ENCODE data around the gene SLC34A1. TPM values are rescaled to one million over a fixed set of nuclear protein-coding genes. Genes with fewer than 3 reads are reported as not detected.
"Not testable (repeated sequence)": the region's sequence is repeated elsewhere in the genome, so short reads cannot be mapped to it uniquely, and the experiment has no call there.

Gene SLC34A1
- total and polyA plus RNA-seq, 2 donors from 2014 or later: 0.91 to 211 TPM

DNA sequence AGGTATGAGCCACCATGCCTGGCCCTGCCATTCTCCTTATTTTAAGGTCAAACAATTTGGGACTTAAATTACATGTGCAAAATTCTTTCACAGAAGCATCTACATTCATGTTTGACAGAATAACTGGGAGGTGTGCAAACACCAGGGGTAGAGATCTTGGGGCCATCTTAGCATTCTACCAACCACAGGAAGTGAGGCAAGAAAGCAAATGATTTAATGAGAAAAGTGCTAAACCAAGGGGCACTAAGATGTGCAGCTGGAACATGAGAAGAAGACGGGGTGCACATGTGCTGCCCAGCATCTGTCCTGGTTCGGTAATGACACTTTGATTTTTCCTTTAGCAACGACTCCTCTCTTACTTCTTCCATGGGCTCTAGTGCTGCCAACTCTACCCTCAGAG is 26.3 kb downstream of the SLC34A1 start:
- TF ChIP-seq, protein P1, sequence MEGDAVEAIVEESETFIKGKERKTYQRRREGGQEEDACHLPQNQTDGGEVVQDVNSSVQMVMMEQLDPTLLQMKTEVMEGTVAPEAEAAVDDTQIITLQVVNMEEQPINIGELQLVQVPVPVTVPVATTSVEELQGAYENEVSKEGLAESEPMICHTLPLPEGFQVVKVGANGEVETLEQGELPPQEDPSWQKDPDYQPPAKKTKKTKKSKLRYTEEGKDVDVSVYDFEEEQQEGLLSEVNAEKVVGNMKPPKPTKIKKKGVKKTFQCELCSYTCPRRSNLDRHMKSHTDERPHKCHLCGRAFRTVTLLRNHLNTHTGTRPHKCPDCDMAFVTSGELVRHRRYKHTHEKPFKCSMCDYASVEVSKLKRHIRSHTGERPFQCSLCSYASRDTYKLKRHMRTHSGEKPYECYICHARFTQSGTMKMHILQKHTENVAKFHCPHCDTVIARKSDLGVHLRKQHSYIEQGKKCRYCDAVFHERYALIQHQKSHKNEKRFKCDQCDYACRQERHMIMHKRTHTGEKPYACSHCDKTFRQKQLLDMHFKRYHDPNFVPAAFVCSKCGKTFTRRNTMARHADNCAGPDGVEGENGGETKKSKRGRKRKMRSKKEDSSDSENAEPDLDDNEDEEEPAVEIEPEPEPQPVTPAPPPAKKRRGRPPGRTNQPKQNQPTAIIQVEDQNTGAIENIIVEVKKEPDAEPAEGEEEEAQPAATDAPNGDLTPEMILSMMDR (IDR thresholded peaks at IDR 0.05; ENCODE audit: borderline replicate concordance, extremely low read depth, insufficient read depth): no peak
- no peak for FAIRE-seq
- intact Hi-C loops (cut with DNase I): no loop called here
- Histone ChIP-seq H3K27me3 (ENCODE audit: control insufficient read depth, insufficient read depth, low read length) (no peaks in the 10 kb centered on the region), H3K4me3 (ENCODE audit: low read length in 3 of 3) (no peak overlapping the region), H3K4me1 (ENCODE audit: control insufficient read depth in 2 of 3, insufficient read depth in 2 of 3, low read depth in 1 of 3, low read length in 3 of 3) (no peaks in the 10 kb centered on the region), H3K9me3 (ENCODE audit: control insufficient read depth in 2 of 3, insufficient read depth in 1 of 3, low read length in 3 of 3) (no peaks in the 10 kb centered on the region), H3K36me3 (ENCODE audit: control insufficient read depth in 2 of 3, insufficient read depth in 3 of 3, low read length in 3 of 3) (no peaks in the 10 kb centered on the region), H3K27ac (ENCODE audit: low read depth in 2 of 2, low read length in 2 of 2) (no peak overlapping the region), H3K9ac (ENCODE audit: low read length in 3 of 3) (no peak overlapping the region)
- DNase-seq: no peak

DNA sequence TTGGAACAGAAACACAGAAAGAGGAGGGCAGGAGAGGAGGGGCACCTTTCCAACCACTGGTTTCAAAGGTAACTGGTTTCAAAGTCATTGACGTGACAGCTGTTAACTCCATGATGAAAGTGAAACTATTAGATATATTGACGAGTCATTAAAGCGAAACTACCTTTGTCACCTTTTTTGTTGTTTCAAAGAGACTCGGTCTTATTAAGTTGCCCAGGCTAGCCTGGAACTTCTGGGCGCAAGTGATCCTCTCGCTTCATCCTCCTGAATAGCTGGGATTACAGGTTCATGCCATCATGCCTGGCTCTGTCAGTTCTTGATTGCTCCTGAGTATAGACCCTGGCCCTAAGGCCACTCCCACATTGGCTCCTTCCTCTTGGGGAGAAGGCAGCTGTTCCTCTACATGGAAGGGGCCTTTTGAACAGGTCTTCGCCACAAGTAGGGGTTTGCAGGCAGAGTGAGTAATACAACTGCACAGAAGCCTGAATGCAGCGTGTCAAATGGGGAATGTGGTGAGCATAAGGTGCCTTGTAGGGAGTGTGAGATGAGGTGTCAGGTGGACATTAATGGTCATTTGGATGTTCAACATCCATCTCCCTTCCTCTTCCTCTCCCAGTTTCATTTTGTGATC is 28.5 kb downstream of the SLC34A1 start:
- Histone ChIP-seq H3K9me3 (ENCODE audit: control insufficient read depth in 2 of 3, insufficient read depth in 1 of 3, low read length in 3 of 3) (no peaks in the 10 kb centered on the region), H3K4me3 (ENCODE audit: low read length in 3 of 3) (no peak overlapping the region), H3K4me1 (ENCODE audit: control insufficient read depth in 2 of 3, insufficient read depth in 2 of 3, low read depth in 1 of 3, low read length in 3 of 3) (peaks cover 0 to 4% (median 0%) of the 10 kb centered on the region in 3 donors), H3K27me3 (ENCODE audit: control insufficient read depth, insufficient read depth, low read length) (no peaks in the 10 kb centered on the region), H3K27ac (ENCODE audit: low read depth in 2 of 2, low read length in 2 of 2) (no peak overlapping the region), H3K36me3 (ENCODE audit: control insufficient read depth in 2 of 3, insufficient read depth in 3 of 3, low read length in 3 of 3) (no peaks in the 10 kb centered on the region), H3K9ac (ENCODE audit: low read length in 3 of 3) (no peak overlapping the region)
- DNase-seq (no peak), FAIRE-seq (no peak)
- intact Hi-C loops (cut with DNase I): no loop called here
- TF ChIP-seq, protein P1 (IDR thresholded peaks at IDR 0.05; ENCODE audit: borderline replicate concordance, extremely low read depth, insufficient read depth): no peak

DNA sequence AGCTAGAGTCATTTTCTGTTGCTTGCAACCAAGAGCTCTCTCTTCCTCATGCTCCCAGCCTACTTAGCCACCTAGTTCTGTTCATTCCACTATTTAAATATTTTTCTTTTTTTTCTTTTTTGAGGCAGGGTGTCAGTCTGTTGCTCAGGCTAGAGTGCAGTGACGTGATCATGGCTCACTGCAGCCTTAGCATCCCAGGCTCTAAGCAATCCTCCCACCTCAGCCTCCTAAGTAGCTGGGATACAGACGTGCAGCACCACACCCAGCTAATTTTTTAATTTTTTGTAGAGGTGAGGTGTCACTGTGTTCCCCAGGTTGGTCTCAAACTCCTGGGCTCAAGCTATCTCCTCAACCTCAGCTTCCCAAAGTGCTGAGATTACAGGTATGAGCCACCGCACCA is 30.2 kb downstream of the SLC34A1 start:
- H3K36me3 ChIP-seq (ENCODE audit: control insufficient read depth in 2 of 3, insufficient read depth in 3 of 3, low read length in 3 of 3): no peaks in the 10 kb centered on the region
- FAIRE-seq: no peak
- H3K27me3 ChIP-seq (ENCODE audit: control insufficient read depth, insufficient read depth, low read length): no peaks in the 10 kb centered on the region
- H3K4me1 ChIP-seq (ENCODE audit: control insufficient read depth in 2 of 3, insufficient read depth in 2 of 3, low read depth in 1 of 3, low read length in 3 of 3): peaks cover 0 to 4% (median 0%) of the 10 kb centered on the region in 3 donors
- H3K27ac ChIP-seq (ENCODE audit: low read depth in 2 of 2, low read length in 2 of 2): no peak overlapping the region
- H3K4me3 ChIP-seq (ENCODE audit: low read length in 3 of 3): no peak overlapping the region
- H3K9ac ChIP-seq (ENCODE audit: low read length in 3 of 3): no peak overlapping the region
- TF ChIP-seq, protein P1 (IDR thresholded peaks at IDR 0.05; ENCODE audit: borderline replicate concordance, extremely low read depth, insufficient read depth): no peak
- DNase-seq: no peak
- intact Hi-C loops (cut with DNase I): no loop called here
- no peaks in the 10 kb centered on the region for H3K9me3 ChIP-seq (ENCODE audit: control insufficient read depth in 2 of 3, insufficient read depth in 1 of 3, low read length in 3 of 3)

DNA sequence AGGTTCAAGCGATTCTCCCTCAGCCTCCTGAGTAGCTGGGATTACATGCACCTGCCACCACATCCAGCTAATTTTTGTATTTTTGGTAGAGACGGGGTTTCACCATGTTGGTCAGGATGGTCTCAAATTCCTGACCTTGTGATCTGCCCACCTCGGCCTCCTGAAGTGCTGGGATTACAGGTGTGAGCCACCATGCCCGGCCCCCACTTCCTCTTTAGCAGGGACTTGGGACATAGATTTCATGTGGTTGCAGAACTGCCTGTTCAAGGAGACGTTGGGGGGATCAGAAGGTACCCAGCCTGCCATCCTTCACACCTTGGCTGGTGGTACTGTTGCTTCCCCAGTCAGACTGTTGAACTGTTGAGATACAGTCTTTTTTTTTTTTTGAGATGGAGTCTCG is 32.8 kb downstream of the SLC34A1 start:
- intact Hi-C loops (cut with DNase I); FAIRE-seq; H3K27ac ChIP-seq (ENCODE audit: low read depth in 2 of 2, low read length in 2 of 2); H3K27me3 ChIP-seq (ENCODE audit: control insufficient read depth, insufficient read depth, low read length); H3K36me3 ChIP-seq (ENCODE audit: control insufficient read depth in 2 of 3, insufficient read depth in 3 of 3, low read length in 3 of 3); H3K4me3 ChIP-seq (ENCODE audit: low read length in 3 of 3); H3K4me1 ChIP-seq (ENCODE audit: control insufficient read depth in 2 of 3, insufficient read depth in 2 of 3, low read depth in 1 of 3, low read length in 3 of 3); H3K9ac ChIP-seq (ENCODE audit: low read length in 3 of 3); DNase-seq; H3K9me3 ChIP-seq (ENCODE audit: control insufficient read depth in 2 of 3, insufficient read depth in 1 of 3, low read length in 3 of 3): not testable (repeated sequence)

Data from kidney (tissue), 14 donors.